Activated CD4-positive, alpha-beta T cell treated with anti-CD3 and anti-CD28 coated beads, Interleukin-2, amount 50 U/mL, for 16 hours (primary cell): ENCODE data around the gene PYDC1.
"Not testable (repeated sequence)": the region's sequence is repeated elsewhere in the genome, so short reads cannot be mapped to it uniquely, and the experiment has no call there.

ENCODE experiments used
- DNase-seq: peaks from one replicate; pipeline ENCODE4 v3.0.0-alpha.2; 2020

Gene PYDC1

GRCh38 chr16:31177136-31177535 lies 39.8 kb downstream of the PYDC1 start:
- peak; percentile 61 for DNase-seq

DNA sequence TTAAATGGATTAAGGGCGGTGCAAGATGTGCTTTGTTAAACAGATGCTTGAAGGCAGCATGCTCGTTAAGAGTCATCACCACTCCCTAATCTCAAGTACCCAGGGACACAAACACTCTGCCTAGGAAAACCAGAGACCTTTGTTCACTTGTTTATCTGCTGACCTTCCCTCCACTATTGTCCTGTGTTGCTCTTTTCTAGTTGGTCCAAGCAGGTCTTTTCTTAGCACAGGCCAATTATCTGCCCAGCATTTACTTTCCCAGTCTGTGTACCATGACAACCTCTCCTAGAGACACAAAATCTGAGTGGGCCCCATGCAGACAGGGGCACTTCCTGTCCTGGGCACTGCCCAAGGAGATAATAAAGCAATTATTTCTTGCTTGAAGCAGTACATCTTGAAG lies 46.9 kb downstream of the PYDC1 start:
- DNase-seq = not testable (repeated sequence)

- DNase-seq = no peak
These were observed 48.1 kb downstream of the PYDC1 start for GRCh38 chr16:31168848-31169247.

- no peak for DNase-seq
These were observed 49.6 kb downstream of the PYDC1 start for GRCh38 chr16:31167315-31167714.
